Measurements from ENCODE around the gene TMEM82. TPM values are rescaled to one million over a fixed set of nuclear protein-coding genes. Genes with fewer than 3 reads are reported as not detected.

TMEM82 gene
- total RNA-seq, 4 donors from 2014 or later, result 0.33 TPM; not detected in 3

DNA sequence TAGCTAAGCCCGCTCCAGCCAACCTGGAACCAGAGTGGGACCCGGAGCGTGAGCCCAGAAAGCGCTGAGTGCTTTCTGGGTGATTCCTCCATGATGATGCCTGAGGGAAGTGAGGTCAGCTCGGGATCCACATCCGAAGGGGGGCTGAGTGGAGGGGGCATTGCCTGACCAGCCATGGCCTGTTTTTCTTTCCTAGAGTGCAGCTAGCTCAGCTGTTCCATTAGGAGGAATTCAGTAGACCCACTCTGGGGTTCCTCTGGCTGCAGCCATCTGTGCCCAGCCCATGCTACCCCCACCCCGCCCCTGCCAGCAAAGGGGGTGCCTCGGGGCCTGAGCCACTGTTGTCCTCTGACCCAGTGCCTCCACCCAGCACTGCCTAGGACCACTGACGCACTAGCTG lies 15.8 kb upstream of the TMEM82 start:
- no peak overlapping the region for H3K4me3 ChIP-seq
- intact Hi-C loops (cut with DNase I; ENCODE audit: low total_unique reads), result no loop called here
- no peaks in the 10 kb centered on the region for H3K27me3 ChIP-seq
- TF ChIP-seq POLR2A (IDR thresholded peaks at IDR 0.05), result no peak
- TF ChIP-seq, protein P1, sequence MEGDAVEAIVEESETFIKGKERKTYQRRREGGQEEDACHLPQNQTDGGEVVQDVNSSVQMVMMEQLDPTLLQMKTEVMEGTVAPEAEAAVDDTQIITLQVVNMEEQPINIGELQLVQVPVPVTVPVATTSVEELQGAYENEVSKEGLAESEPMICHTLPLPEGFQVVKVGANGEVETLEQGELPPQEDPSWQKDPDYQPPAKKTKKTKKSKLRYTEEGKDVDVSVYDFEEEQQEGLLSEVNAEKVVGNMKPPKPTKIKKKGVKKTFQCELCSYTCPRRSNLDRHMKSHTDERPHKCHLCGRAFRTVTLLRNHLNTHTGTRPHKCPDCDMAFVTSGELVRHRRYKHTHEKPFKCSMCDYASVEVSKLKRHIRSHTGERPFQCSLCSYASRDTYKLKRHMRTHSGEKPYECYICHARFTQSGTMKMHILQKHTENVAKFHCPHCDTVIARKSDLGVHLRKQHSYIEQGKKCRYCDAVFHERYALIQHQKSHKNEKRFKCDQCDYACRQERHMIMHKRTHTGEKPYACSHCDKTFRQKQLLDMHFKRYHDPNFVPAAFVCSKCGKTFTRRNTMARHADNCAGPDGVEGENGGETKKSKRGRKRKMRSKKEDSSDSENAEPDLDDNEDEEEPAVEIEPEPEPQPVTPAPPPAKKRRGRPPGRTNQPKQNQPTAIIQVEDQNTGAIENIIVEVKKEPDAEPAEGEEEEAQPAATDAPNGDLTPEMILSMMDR (IDR thresholded peaks at IDR 0.05 in 4 of 5, conservative IDR thresholded peaks at IDR 0.05 in 1 of 5), result no peak
- in situ Hi-C loops (cut with MboI; ENCODE audit: low sequenced_read_pairs in 4 of 4), result loop anchor here in 1 of 4 donors (25.0 kb wide), 1 partner anchor 139 kb away; the partner anchor contains the start of gene AGMAT
- H3K4me1 ChIP-seq, result peaks cover 32 to 42% of the 10 kb centered on the region in 2 donors
- H3K36me3 ChIP-seq, result peaks cover 0 to 73% of the 10 kb centered on the region in 2 donors
- H3K27ac ChIP-seq, result peak overlapping the region; percentile 90 to 96 (median 94)
- no peak for DNase-seq
- no peak for ATAC-seq
- no peaks in the 10 kb centered on the region for H3K9me3 ChIP-seq

DNA sequence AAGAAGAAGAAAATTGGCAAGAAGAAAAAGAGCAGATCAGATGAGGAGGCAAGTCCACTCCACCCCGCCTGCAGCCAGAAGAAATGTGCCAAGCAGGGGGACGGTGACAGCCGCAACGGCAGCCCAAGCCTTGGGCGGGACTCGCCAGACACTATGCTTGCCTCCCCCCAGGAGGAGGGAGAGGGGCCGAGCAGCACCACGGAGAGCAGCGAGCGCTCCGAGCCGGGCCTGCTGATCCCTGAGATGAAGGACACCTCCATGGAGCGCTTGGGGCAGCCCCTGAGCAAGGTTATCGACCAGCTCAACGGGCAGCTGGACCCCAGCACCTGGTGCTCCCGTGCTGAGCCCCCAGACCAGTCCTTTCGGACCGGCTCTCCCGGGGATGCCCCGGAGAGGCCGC lies 15.3 kb upstream of the TMEM82 start:
- in situ Hi-C loops (cut with MboI; ENCODE audit: low sequenced_read_pairs in 4 of 4) (loop anchor here in 1 of 4 donors (25.0 kb wide), 1 partner anchor 140 kb away; the partner anchor contains the start of gene AGMAT), intact Hi-C loops (cut with DNase I; ENCODE audit: low total_unique reads) (no loop called here)
- H3K4me1 ChIP-seq, result peaks cover 32 to 37% of the 10 kb centered on the region in 2 donors
- H3K4me3 ChIP-seq, result no peak overlapping the region
- peak overlapping the region; percentile 90 to 96 (median 94) for H3K27ac ChIP-seq
- DNase-seq (no peak), ATAC-seq (peak in 1 of 2 donors; percentile 10)
- H3K9me3 ChIP-seq, result no peaks in the 10 kb centered on the region
- H3K36me3 ChIP-seq, result peaks cover 0 to 73% of the 10 kb centered on the region in 2 donors
- H3K27me3 ChIP-seq, result no peaks in the 10 kb centered on the region
- no peak for TF ChIP-seq POLR2A (IDR thresholded peaks at IDR 0.05)
- TF ChIP-seq, protein P1 (IDR thresholded peaks at IDR 0.05 in 4 of 5, conservative IDR thresholded peaks at IDR 0.05 in 1 of 5), result no peak

DNA sequence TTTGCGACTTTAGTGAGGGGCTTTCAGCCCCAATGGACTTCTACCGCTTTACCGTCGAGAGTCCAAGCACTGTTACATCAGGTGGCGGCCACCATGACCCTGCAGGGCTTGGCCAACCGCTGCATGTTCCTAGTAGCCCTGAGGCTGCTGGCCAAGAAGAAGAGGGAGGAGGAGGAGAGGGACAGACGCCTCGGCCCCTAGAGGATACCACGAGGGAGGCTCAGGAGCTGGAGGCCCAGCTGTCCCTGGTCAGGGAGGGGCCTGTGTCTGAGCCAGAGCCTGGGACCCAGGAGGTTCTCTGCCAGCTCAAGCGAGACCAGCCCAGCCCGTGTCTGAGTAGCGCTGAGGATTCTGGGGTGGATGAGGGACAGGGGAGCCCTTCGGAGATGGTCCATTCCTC lies 14.9 kb upstream of the TMEM82 start:
- Histone ChIP-seq H3K36me3 (peaks cover 0 to 78% of the 10 kb centered on the region in 2 donors), H3K27ac (peak overlapping the region; percentile 90 to 96 (median 94)), H3K4me1 (peaks cover 32 to 33% of the 10 kb centered on the region in 2 donors), H3K9me3 (no peaks in the 10 kb centered on the region), H3K27me3 (no peaks in the 10 kb centered on the region), H3K4me3 (no peak overlapping the region)
- DNase-seq (peak; percentile 63 to 89), ATAC-seq (peak in 1 of 2 donors; percentile 51)
- in situ Hi-C loops (cut with MboI; ENCODE audit: low sequenced_read_pairs in 4 of 4) (loop anchor here in 1 of 4 donors (25.0 kb wide), 1 partner anchor 140 kb away; the partner anchor contains the start of gene AGMAT), intact Hi-C loops (cut with DNase I; ENCODE audit: low total_unique reads) (no loop called here)
- no peak for TF ChIP-seq POLR2A (IDR thresholded peaks at IDR 0.05)
- TF ChIP-seq, protein P1 (IDR thresholded peaks at IDR 0.05 in 4 of 5, conservative IDR thresholded peaks at IDR 0.05 in 1 of 5), result no peak

DNA sequence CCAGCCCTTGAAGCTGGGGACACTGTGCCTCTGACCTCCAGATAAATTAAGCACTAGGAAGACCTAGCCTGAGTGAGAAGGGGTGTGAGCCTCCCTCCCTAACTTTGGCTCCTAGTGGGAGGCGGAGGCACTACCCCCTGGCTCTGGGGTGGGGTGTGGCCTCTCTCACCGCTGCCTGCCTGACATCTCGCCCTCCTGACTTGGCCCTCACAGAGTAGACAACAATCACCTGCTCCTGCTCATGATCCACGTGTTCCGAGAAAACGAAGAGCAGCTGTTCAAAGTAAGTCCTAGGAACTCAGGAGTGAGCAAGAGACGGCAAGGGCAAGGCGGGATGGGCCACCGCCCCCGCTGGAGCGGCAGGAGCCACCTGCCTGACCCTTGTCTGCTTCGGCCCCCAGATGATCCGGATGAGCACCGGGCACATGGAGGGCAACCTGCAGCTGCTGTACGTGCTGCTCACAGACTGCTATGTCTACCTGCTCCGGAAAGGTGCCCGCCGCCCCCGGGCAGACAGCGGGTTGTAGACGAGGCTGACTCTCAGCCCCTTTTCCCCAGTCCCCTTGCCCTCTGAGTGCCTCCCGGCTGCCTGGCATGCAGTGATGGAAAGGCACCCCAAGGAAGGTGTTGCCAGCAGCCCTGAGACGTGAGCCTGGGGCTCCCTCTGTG lies 14.3 kb upstream of the TMEM82 start:
- in situ Hi-C loops (cut with MboI; ENCODE audit: low sequenced_read_pairs in 4 of 4), result loop anchor here in 1 of 4 donors (25.0 kb wide), 1 partner anchor 141 kb away; the partner anchor contains the start of gene AGMAT
- intact Hi-C loops (cut with DNase I; ENCODE audit: low total_unique reads), result no loop called here
- TF ChIP-seq, protein P1 (IDR thresholded peaks at IDR 0.05 in 4 of 5, conservative IDR thresholded peaks at IDR 0.05 in 1 of 5), result peak in 3 of 5 experiments; percentile 18 to 52 (median 32)
- TF ChIP-seq POLR2A (IDR thresholded peaks at IDR 0.05), result peak; percentile 31 to 59
- Histone ChIP-seq H3K9me3 (no peaks in the 10 kb centered on the region), H3K4me3 (no peak overlapping the region), H3K36me3 (peaks cover 0 to 83% of the 10 kb centered on the region in 2 donors), H3K4me1 (peaks cover 26 to 27% of the 10 kb centered on the region in 2 donors), H3K27ac (peak overlapping the region; percentile 90 to 96 (median 94)), H3K27me3 (no peaks in the 10 kb centered on the region)
- peak; percentile 79 to 80 for ATAC-seq
- DNase-seq, result peak; percentile 83 to 92
